Measurements from ENCODE around the gene EPB41L4A. TPM values are rescaled to one million over a fixed set of nuclear protein-coding genes. Genes with fewer than 3 reads are reported as not detected.
"Not testable (repeated sequence)": the region's sequence is repeated elsewhere in the genome, so short reads cannot be mapped to it uniquely, and the experiment has no call there.

EPB41L4A gene
- polyA plus RNA-seq, 1 donor from 2014 or later, result 2.1 TPM

DNA sequence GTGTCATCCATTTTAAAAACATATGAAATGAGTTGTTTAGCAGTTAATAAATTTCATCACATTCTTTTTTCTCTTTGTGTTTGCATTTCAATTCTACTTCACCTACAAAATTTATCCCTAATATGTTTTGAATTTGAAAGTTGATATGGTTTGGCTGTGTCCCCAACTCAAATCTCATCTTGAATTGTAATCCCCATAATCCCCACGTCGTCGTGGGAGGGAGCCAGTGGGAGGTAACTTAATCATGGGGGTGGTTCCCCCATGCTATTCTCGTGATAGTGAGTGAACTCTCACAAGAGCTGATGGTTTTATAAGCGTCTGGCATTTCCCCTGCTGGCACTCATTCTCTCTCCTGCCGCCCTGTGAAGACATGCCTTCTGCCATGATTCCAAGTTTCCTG is 200.1 kb downstream of the EPB41L4A start:
- Mint-ChIP-seq H3K4me1 (no peaks in the 10 kb centered on the region), H3K4me3 (no peak overlapping the region), H3K27me3 (peaks cover 4% of the 10 kb centered on the region), H3K27ac (no peak overlapping the region), H3K9me3 (no peaks in the 10 kb centered on the region), H3K36me3 (no peaks in the 10 kb centered on the region)

GRCh38 chr5:112217843-112218579 is 201.1 kb downstream of the EPB41L4A start:
- Mint-ChIP-seq H3K9me3 (no peaks in the 10 kb centered on the region), H3K36me3 (no peaks in the 10 kb centered on the region), H3K27ac (no peak overlapping the region), H3K4me3 (no peak overlapping the region), H3K27me3 (peaks cover 4% of the 10 kb centered on the region), H3K4me1 (no peaks in the 10 kb centered on the region)

- Mint-ChIP-seq H3K36me3 (no peaks in the 10 kb centered on the region), H3K27me3 (no peaks in the 10 kb centered on the region), H3K27ac (no peak overlapping the region), H3K4me3 (no peak overlapping the region), H3K4me1 (no peaks in the 10 kb centered on the region), H3K9me3 (no peaks in the 10 kb centered on the region)
These were observed 202.9 kb downstream of the EPB41L4A start for GRCh38 chr5:112216140-112216539.

- H3K27me3 Mint-ChIP-seq, result no peaks in the 10 kb centered on the region
- H3K9me3 Mint-ChIP-seq, result no peaks in the 10 kb centered on the region
These were observed 208.6 kb downstream of the EPB41L4A start for GRCh38 chr5:112210430-112211005.

GRCh38 chr5:112208699-112209615 is 210.1 kb downstream of the EPB41L4A start:
- H3K4me1 Mint-ChIP-seq, result no peaks in the 10 kb centered on the region
- H3K27me3 Mint-ChIP-seq, result no peaks in the 10 kb centered on the region
- H3K4me3 Mint-ChIP-seq, result no peak overlapping the region
- no peak overlapping the region for H3K27ac Mint-ChIP-seq
- no peaks in the 10 kb centered on the region for H3K36me3 Mint-ChIP-seq
- no peaks in the 10 kb centered on the region for H3K9me3 Mint-ChIP-seq

More at GRCh38 chr5:112210430-112211005, 208.6 kb downstream of the EPB41L4A start:
- Mint-ChIP-seq H3K4me1 (no peaks in the 10 kb centered on the region), H3K27ac (no peak overlapping the region), H3K4me3 (no peak overlapping the region), H3K36me3 (no peaks in the 10 kb centered on the region)

- H3K27me3 Mint-ChIP-seq, H3K4me3 Mint-ChIP-seq, H3K9me3 Mint-ChIP-seq, H3K36me3 Mint-ChIP-seq, H3K4me1 Mint-ChIP-seq, H3K27ac Mint-ChIP-seq: not testable (repeated sequence)
These were observed 210.9 kb downstream of the EPB41L4A start for GRCh38 chr5:112208195-112208594.

DNA sequence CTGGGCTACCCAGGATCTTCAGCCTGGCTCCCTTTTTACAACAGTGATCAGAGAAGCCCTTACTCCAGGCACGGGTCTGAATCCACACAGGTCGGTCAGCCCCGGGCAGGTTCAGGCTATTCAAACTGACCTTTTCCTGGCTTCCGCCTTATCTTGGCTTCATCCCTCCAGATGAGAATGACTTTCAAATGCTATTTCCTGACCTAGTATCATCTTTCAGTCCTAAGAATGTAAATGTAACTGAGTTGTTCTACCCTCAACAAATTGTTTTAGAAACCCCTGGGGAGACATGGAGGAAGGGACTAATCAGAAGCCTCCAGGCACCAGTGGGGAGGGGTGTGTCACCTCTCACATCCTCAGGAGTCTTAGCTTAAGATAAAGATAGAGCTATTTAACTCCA is 213.2 kb downstream of the EPB41L4A start:
- no peaks in the 10 kb centered on the region for H3K4me1 Mint-ChIP-seq
- no peak overlapping the region for H3K4me3 Mint-ChIP-seq

DNA sequence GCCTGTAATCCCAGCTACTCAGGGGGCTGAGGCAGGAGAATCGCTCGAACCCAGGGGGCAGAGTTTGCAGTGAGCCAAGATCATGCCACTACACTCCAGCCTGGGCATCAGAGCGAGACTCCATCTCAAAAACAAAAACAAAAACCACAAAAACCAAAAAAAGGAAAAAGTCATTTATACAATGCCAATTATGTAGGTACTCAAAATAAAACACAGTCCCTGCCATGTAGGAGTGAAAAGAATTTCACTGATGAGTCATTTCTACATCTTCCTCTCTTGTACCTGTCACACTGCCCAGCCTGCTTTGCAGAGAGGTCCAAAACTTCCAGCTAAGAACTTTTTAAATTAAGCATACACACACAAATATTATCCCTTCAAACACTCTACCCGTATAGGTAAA is 215.8 kb downstream of the EPB41L4A start:
- H3K9me3 Mint-ChIP-seq, result no peaks in the 10 kb centered on the region
- no peak overlapping the region for H3K4me3 Mint-ChIP-seq
- H3K27me3 Mint-ChIP-seq, result no peaks in the 10 kb centered on the region
- H3K27ac Mint-ChIP-seq, result no peak overlapping the region
- peaks cover 2% of the 10 kb centered on the region for H3K36me3 Mint-ChIP-seq
- H3K4me1 Mint-ChIP-seq, result no peaks in the 10 kb centered on the region

More for the DNA sequence above, 213.2 kb downstream of the EPB41L4A start:
- peak overlapping the region in 1 of 3 donors; percentile 36 for H3K27ac Mint-ChIP-seq
- H3K9me3 Mint-ChIP-seq, result no peaks in the 10 kb centered on the region
- H3K27me3 Mint-ChIP-seq, result no peaks in the 10 kb centered on the region
- no peaks in the 10 kb centered on the region for H3K36me3 Mint-ChIP-seq

DNA sequence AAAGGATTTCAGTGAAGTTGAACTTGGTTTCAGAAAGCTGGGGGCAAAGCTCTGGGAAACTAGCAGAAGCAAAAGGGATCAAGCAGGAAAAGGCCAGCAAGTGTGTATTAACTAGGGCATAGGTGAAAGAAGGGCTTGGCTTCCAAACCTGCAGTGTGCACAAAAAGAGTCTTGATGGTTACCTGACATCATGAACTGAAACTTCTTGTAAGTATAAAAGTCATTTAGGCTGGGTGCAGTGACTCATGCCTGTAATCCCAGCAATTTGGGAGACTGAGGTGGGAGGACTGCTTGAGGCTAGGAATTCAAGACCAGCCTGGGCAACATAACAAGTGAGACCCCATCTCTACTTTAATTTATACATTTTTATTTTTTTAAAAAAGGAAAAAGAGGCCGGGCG is 216.4 kb downstream of the EPB41L4A start:
- no peaks in the 10 kb centered on the region for H3K4me1 Mint-ChIP-seq
- H3K27me3 Mint-ChIP-seq, result no peaks in the 10 kb centered on the region
- H3K36me3 Mint-ChIP-seq, result peaks cover 2% of the 10 kb centered on the region
- H3K4me3 Mint-ChIP-seq, result no peak overlapping the region
- H3K9me3 Mint-ChIP-seq, result no peaks in the 10 kb centered on the region
- no peak overlapping the region for H3K27ac Mint-ChIP-seq

GRCh38 chr5:112201141-112201540 is 217.9 kb downstream of the EPB41L4A start:
- Mint-ChIP-seq H3K4me1 (no peaks in the 10 kb centered on the region), H3K9me3 (no peaks in the 10 kb centered on the region), H3K27ac (no peak overlapping the region), H3K27me3 (no peaks in the 10 kb centered on the region), H3K4me3 (no peak overlapping the region), H3K36me3 (peaks cover 2% of the 10 kb centered on the region)

DNA sequence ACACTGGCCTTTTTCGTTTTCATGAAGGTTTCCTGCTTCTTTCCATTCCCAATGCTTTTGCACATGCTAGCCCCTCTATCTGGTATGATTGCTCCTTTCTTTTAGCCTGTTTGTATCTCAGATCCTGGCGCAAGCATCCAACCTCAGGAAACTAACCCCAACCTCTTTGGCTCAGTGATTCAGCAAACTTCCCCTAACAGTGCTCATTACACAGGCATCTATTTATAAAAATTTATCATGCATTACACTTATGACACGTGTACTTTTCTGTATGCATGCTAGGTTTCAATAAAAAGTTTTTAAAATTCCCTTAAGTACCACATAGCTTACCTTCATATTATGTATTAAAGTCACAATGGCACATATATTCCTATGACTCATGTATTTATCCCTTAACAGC is 218.9 kb downstream of the EPB41L4A start:
- Mint-ChIP-seq H3K36me3 (peaks cover 2% of the 10 kb centered on the region), H3K27me3 (no peaks in the 10 kb centered on the region), H3K4me3 (no peak overlapping the region), H3K27ac (no peak overlapping the region), H3K4me1 (no peaks in the 10 kb centered on the region), H3K9me3 (no peaks in the 10 kb centered on the region)

GRCh38 chr5:112196584-112196983 is 222.5 kb downstream of the EPB41L4A start:
- Mint-ChIP-seq H3K36me3 (peaks cover 2% of the 10 kb centered on the region), H3K9me3 (no peaks in the 10 kb centered on the region), H3K4me3 (no peak overlapping the region), H3K27ac (no peak overlapping the region), H3K4me1 (no peaks in the 10 kb centered on the region), H3K27me3 (no peaks in the 10 kb centered on the region)

DNA sequence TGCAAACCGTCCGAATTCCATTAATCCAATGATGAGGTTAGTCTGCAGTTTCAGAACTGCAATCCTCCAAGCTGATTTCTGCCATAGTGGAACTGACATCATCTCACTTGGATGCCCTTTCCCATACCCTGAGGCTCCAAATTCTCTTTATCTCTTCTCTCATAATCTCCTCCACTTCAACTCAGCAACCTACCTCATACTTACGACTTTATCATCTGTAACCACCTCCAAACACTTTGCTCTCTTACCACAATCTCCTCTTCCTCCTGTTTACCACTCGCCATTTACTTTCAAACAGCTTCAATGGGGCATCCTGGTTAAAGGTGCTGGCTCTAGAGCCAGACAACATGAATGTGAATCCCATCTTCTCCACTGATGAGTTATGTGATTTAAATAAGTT is 223.2 kb downstream of the EPB41L4A start:
- H3K4me1 Mint-ChIP-seq, result no peaks in the 10 kb centered on the region
- no peaks in the 10 kb centered on the region for H3K9me3 Mint-ChIP-seq
- H3K27me3 Mint-ChIP-seq, result no peaks in the 10 kb centered on the region
- H3K4me3 Mint-ChIP-seq, result no peak overlapping the region
- H3K36me3 Mint-ChIP-seq, result peaks cover 2% of the 10 kb centered on the region
- no peak overlapping the region for H3K27ac Mint-ChIP-seq

DNA sequence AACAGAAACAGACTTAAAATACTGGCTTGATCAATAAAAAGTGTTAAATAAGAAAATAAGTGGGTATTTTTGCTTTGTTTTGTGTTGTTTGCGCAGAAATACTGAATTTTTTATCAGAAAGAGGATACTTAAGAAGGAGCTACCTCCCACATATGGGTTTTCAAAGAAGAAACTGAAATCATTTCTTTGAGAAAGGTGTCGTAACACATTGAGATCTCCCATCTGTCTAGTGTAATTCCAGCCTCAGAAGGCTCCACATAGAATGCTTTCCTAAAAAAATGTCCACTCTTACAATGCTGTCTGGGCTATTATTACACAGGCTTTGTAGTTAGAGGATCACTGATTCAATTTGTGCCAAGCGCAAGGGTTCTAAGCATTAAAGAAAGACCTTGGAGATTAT is 226.2 kb downstream of the EPB41L4A start:
- no peak overlapping the region for H3K27ac Mint-ChIP-seq
- H3K4me1 Mint-ChIP-seq, result no peaks in the 10 kb centered on the region
- peaks cover 5% of the 10 kb centered on the region for H3K27me3 Mint-ChIP-seq
- no peaks in the 10 kb centered on the region for H3K9me3 Mint-ChIP-seq
- no peak overlapping the region for H3K4me3 Mint-ChIP-seq
- H3K36me3 Mint-ChIP-seq, result no peaks in the 10 kb centered on the region

DNA sequence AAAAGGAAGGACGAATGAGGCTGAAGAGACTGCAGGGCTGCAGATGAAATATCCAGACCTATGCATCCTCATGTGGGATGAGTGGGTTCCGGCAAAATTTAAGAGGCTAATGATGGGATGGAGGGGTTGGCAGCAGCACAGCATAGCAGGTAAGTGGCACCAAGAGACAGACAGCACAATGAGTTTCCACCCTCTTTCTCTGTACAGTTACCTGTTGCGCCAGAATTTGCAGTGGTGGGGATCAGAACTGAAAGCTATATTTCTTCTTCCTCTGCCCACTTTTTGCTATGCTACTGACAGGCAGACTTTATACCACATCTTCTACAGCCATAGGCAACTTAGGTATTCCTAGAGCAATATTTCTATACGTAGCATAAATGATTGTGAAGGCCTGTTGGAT is 227.0 kb downstream of the EPB41L4A start:
- no peaks in the 10 kb centered on the region for H3K9me3 Mint-ChIP-seq
- H3K4me1 Mint-ChIP-seq, result no peaks in the 10 kb centered on the region
- H3K27me3 Mint-ChIP-seq, result peaks cover 5% of the 10 kb centered on the region
- H3K4me3 Mint-ChIP-seq, result no peak overlapping the region
- no peak overlapping the region for H3K27ac Mint-ChIP-seq
- H3K36me3 Mint-ChIP-seq, result no peaks in the 10 kb centered on the region
